GM21360 (cell line): ENCODE data around the gene BPIFB3.
"Not testable (repeated sequence)": the region's sequence is repeated elsewhere in the genome, so short reads cannot be mapped to it uniquely, and the experiment has no call there.

Experiments used
- ATAC-seq: cut with Tn5 transposase; IDR thresholded peaks from one replicate; pipeline ENCODE4 v1.9.1; 2021; ENCODE audit warnings: mild to moderate bottlenecking, moderate library complexity; ENCODE audit not compliant: unreplicated experiment

BPIFB3 gene

DNA sequence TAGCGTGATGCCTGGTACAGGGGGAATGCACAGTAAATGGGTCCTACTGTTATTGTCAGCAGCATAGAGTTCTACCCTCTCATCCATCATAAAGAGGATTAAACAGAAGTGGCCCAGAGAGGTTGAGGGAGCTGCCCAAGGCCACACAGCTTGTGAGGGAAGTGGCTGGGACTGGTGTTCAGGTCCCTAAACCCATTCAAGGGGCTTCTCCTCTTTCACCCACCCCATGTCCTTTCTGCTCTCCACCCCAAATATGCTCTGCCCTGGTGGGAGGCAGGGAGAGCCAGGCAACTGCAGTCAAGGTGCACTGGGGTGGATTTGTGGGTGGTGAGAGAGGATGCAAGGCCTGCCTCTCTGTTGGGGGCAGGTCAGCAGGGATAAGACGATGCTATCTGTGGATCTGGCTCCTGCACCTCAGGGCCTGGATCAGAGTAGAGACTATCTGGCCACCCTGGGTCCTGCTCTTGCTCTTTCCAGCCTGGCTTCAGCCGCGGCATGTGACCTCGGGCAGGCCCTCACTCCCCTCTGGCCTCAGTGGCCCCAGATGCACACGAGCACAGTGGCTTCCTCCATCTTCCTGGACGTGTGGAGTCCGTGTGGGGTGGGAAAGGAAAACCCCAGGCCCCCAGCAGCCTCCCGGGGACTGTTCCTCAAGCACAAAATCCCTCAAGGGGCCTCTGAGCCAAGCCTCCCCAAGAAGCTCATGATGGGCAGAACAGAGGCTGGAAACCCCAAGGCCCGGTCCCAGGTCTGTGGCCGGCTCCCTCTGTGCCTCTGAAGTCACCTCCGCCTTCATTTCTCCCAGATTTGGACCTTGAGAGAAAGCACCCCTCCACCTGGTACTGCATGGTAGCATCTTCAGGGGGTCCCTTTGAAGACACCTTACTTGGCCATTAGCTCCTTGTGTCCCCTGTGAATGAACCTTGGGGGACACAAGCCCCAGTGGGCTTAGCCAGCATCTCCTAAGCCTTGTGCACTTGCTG is 25.6 kb upstream of the BPIFB3 start:
- ATAC-seq = no peak

- ATAC-seq = no peak
Measured at GRCh38 chr20:33028875-33029274, 24.8 kb upstream of the BPIFB3 start.

DNA sequence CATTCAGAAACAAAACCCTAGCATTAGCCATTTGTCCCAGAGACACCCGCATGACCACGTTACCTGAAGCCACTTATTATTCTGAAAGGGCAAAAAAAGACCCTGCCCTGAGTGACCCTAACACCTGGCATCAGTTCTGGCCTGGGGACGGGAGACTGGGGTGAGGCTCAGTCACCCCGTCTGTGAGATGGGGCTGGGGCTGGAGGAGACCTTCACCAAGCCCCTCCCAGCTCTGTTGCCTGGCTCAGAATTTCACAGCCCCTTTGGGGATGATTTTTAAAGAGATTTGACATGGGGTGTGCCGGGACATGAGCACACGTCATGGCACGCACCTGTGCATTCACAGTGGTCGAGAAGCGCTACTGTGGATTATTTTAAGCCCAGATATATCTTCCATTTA is 23.6 kb upstream of the BPIFB3 start:
- no peak for ATAC-seq

DNA sequence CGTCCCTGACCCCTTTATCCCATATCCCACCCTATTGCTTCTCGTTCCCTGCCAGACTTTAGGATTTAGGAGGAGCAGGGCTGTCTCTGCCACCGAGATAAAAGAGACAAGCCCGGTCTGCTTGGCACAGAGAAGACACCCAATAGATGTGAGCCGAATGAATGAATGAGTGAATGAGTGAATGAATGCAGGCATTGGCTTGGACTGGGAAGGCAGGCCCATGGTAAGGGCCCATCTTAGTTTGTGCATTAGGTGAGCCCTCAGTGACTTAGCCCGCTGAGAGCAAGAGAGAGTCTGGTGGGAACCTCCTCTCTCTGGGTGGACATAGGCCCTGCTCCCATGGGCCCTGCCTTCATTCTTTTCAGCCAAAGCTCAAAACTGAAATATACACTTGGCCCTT is 23.1 kb upstream of the BPIFB3 start:
- no peak for ATAC-seq

DNA sequence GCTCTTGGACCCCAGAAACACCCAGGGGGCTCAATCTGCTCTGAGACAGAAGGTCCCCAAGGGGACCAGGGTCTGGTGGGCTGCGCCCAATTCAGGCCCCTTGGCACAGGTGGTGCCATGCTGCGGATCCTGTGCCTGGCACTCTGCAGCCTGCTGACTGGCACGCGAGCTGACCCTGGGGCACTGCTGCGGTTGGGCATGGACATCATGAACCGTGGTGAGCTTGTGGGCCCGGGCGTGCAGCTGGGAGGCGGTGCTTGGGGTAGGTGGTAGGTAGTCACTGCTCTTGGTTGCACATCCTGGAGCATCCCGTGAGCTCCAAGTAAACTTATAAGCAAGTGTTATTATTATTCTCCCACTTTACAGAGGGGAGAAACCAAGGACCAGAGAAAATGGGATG is 22.2 kb upstream of the BPIFB3 start, which contains the start of gene BPIFB6:
Gene BPIFB6 (plus strand): TSS at position 118 of the 400 bp plus-strand sequence. CDS start 0 bp downstream, at position 118.
- ATAC-seq = no peak

- ATAC-seq = no peak
Measured at GRCh38 chr20:33032555-33032954, 21.1 kb upstream of the BPIFB3 start.

DNA sequence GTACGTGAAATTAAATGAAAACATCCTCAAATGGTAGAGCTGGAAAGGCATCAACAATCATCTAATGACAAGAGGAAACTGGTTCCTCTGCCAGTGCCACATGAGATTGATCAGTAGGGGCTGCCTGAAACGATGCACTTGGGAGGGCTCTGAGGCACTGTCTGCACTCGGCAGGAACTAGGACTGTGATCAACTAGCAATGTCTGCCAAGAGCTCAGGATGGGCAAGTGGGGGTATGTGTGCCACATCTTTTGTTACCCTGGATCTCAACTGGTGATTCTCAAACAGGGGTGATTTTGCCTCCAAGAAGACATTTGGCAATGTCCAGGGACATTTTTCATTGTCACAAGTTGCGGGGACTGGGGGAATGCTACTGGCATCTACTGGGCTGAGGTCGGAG is 20.3 kb upstream of the BPIFB3 start:
- ATAC-seq = no peak

DNA sequence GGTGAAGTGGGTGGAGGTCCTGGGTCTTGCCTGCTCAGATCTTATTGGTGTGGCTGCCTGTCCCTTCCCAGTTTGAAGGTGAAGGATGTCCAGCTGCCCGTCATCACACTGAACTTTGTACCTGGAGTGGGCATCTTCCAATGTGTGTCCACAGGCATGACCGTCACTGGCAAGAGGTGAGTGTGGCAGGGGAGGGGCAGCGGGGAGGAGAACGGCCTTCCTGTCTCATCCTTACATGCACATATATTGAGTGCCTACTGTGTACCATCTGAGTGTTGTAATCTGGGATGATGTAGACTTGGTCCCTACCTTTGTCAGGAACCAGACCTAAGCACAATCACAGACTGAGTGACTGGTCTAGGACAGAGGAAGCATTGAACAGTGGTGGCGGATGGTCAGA is 19.6 kb upstream of the BPIFB3 start:
- ATAC-seq = no peak

DNA sequence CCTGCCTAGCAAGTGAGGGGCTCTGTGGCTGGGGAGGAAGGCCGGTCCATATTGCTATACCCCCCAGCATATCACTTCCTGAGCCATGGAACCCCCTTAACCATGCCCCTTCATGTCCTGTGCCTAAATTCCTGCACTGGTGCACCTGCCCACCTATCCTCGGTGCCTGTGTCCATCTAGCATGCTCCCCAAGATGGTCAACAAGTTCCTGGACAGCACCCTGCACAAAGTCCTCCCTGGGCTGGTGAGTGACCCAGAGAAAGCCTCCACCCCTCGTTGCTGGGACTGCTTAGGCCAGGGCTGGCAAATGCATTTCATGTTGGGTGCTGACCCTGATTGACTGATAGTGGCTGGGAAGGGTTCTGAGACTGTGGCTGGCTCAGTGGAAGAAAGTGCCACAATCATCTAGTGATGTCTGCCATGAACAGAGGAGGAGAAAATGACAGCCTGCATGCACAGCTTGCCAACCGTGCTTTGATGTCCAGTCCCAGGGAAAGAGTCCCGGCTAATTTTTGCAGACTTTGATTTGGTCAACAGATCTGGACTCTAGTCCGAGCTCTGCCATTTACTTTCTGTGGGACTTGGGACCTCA is 18.7 kb upstream of the BPIFB3 start:
- ATAC-seq = no peak

DNA sequence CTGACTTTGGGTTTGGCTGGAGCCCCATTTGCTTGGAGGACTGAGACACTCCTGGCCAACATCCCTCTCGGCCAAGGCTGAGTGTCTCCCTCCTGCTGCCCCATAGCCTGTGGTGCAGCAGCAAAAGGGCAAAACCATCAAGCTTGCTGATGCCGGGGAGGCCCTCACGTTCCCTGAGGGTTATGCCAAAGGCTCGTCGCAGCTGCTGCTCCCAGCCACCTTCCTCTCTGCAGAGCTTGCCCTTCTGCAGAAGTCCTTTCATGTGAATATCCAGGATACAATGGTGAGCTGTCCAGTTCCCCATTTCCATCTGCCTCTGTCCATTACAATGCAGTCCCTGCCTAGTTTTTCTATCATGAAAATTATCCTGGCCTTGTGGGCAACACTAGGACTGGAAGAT is 16.2 kb upstream of the BPIFB3 start:
- no peak for ATAC-seq

DNA sequence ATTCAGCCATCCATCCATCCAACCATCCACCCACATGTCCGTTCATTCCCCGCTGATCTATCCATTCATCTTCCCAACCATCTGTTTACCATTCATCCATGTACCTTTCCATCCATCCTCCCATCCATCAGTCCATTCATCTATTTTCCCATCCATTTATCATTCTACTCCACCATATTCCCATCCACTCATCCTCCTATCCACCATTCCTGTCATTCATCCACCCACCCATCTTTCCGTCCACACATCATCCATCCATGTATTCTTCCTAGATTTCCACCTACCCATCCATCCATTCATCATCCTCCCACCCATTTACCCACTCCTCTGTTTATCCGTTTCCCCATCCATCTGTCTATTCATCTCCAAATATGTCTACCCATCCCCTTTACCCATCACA is 15.5 kb upstream of the BPIFB3 start:
- no peak for ATAC-seq

- no peak for ATAC-seq
Measured at GRCh38 chr20:33042430-33042829, 11.3 kb upstream of the BPIFB3 start.

GRCh38 chr20:33042983-33043730 is 10.5 kb upstream of the BPIFB3 start:
- ATAC-seq = no peak

DNA sequence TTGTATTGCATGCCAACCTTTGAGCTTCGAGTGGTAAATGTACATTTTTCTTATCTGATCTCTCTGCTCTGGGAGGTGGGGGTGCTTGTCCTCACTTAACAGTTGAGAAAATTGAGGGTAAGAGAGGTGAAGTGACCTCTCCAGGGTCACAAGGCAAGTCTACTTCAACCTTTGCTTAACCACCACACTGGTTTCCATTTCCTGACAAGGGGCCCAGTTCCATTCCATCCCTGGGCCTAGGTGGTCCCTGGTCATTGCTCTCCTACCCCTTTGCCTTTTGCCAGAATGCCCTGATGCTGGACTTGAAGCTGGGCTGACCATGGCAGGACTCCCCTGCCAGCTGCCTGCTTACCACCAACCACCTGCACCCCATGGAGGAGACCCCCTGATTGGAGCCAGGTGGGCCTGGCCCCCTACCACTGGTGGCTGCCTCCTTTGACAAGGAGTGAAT is 9.9 kb upstream of the BPIFB3 start:
- ATAC-seq = no peak

GRCh38 chr20:33045129-33045721 is 8.5 kb upstream of the BPIFB3 start:
- not testable (repeated sequence) for ATAC-seq

DNA sequence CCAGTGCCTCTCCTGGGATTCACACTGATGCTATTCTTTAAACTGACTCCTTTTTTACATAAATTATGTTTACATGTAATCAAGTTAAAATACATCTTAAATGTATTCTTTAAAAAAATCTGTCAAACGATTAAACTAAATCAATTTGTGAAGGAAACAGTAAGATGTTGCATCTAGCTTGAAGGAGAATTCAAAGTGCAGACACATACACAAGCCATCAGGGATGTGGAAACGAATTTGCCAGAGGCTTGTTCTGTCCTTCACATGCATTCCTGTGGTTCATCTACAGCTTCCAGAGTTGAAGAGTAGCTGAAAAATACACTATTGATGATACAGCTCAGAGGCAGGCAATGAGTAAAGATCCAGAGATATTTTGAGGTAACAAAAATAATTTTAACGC is 7.3 kb upstream of the BPIFB3 start:
- no peak for ATAC-seq

DNA sequence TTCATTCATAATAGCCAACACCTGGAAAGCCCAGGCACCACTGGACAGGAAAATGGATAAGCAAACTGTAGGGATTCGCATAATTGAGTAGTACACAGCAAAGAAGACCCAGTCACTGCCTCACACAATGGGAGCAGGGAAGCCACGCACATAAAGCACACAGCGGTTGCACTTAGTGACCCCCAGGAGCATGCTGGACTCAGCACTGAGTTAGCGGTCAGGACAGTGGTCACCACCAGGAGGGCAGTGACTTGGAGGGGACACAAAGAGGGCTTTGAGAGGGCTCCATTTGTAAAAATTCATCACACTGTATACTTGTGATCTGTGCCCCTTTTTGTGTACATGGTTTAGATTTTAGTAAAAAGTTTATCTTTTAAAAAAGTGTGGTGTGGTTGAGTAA is 2.4 kb upstream of the BPIFB3 start:
- no peak for ATAC-seq

- ATAC-seq = no peak
Measured at GRCh38 chr20:33054381-33054780, 678 bp downstream of the BPIFB3 start.

GRCh38 chr20:33054791-33055190 is 1.1 kb downstream of the BPIFB3 start:
- no peak for ATAC-seq

DNA sequence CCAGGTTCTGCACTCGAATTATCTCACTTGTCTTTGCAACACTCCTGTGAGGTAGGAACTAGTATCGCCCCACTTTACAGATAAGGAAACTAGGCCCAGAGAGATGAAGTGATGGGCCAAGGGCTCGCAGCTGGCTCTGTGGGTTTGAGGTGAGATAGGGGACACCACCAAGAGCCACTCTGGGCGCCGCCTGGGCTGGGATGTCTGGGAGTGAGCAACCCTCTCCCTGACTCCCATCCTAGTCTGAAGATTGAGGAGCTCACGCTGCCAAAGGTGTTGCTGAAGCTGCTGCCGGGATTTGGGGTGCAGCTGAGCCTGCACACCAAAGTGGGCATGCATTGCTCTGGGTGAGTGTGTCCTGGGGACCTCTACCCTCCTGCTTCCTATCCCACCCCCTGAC is 5.4 kb downstream of the BPIFB3 start:
- ATAC-seq = no peak

DNA sequence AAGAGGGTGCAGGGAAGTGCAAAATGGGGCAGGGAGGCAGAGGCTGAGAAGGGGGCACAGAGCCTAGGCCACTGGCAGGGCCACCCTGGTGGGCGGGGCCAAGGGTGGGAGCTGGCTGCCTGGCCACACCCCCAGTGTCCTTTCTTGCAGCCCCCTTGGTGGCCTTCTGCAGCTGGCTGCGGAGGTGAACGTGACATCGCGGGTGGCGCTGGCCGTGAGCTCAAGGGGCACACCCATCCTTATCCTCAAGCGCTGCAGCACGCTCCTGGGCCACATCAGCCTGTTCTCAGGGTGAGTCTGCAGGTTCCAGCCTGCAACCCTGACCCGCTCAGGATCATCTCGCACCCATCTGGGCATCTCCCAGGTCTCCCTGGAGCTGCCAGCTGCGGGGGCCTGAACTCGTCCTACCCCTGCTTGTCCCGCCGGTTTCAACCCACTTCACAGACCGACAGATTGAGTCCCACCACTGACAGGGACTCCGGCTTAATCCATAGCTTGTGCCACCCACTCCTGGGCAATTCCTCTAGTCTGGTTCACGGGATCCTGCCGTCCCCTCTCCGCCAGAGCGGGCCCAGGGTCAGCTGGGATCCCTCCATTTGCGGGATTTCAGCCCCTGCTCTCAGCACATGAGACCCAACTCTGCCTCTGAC is 6.2 kb downstream of the BPIFB3 start:
- ATAC-seq = no peak
